PC-9 (cell line): ENCODE measurements around the gene GNLY. TPM values are rescaled to one million over a fixed set of nuclear protein-coding genes. Genes with fewer than 3 reads are reported as not detected.
A peak's percentile ranks its signal among the peaks of the same experiment; 100 is the strongest.

Source experiments
- BruUV-seq: library from RNA; stranded (reverse); fragments of 400-500 nt; replicated peaks from 2 replicates; lab custom pipeline; 2021; lab: Mats Ljungman, UMichigan
- CTCF ChIA-PET: fragments of 300-600 bp; sonication (Branson Sonifier 250); formaldehyde crosslinking; loops from one replicate; lab custom pipeline; 2022; ENCODE audit warnings: antibody characterized with exemption; lab: Charles Lee
- POLR2A ChIA-PET: fragments of 300-600 bp; sonication (Branson Sonifier 250); formaldehyde crosslinking; loops from one replicate; lab custom pipeline; 2022; ENCODE audit warnings: antibody characterized with exemption; ENCODE audit not compliant: unreplicated experiment; lab: Charles Lee
- DNase-seq, 2 experiments: peaks; one replicate each; pipeline versions ENCODE4 v3.0.0 to v3.0.0-alpha.2; 2015 to 2022; ENCODE audit warnings: mixed read lengths in 1 of 2
- H2AFZ ChIP-seq: fragments of 200-600 bp; sonication (generic); 2 replicates; pipeline ENCODE4 v1.8.1; 2017; ENCODE audit warnings: antibody characterized with exemption
- H3F3A ChIP-seq: fragments of 200-600 bp; sonication (generic); 2 replicates; pipeline ENCODE4 v1.8.1; 2017; ENCODE audit warnings: antibody characterized with exemption, mild to moderate bottlenecking, low read depth; ENCODE audit not compliant: insufficient read depth
- H3K27ac ChIP-seq: fragments of 200-600 bp; sonication (generic); 2 replicates; pipeline ENCODE4 v1.6.1; 2016; ENCODE audit warnings: mixed run types
- H3K27me3 ChIP-seq: fragments of 200-600 bp; sonication (generic); 2 replicates; pipeline ENCODE4 v1.6.1; 2016; ENCODE audit warnings: low read depth, mixed run types; ENCODE audit not compliant: insufficient read depth
- H3K36me3 ChIP-seq: fragments of 200-600 bp; sonication (generic); 2 replicates; pipeline ENCODE4 v1.6.1; 2016; ENCODE audit warnings: low read depth, mixed run types
- H3K4me1 ChIP-seq: fragments of 200-600 bp; sonication (generic); replicated peaks from 2 replicates; pipeline ENCODE4 v1.6.1; 2016; ENCODE audit warnings: mixed run types; ENCODE audit not compliant: insufficient read depth
- H3K4me2 ChIP-seq: fragments of 200-600 bp; sonication (generic); 2 replicates; pipeline ENCODE4 v1.6.1; 2017; ENCODE audit warnings: mixed run types
- H3K4me3 ChIP-seq: fragments of 200-600 bp; sonication (generic); 2 replicates; pipeline ENCODE4 v1.6.1; 2016; ENCODE audit warnings: mixed run types
- H3K79me2 ChIP-seq: fragments of 200-600 bp; sonication (generic); 2 replicates; pipeline ENCODE4 v1.6.1; 2017; ENCODE audit warnings: low read depth, mixed run types
- H3K9me2 ChIP-seq: fragments of 200-600 bp; sonication (generic); 2 replicates; pipeline ENCODE4 v1.8.1; 2017; ENCODE audit warnings: mild to moderate bottlenecking; ENCODE audit not compliant: insufficient read depth
- H3K9me3 ChIP-seq: fragments of 200-600 bp; sonication (generic); 2 replicates; pipeline ENCODE4 v1.8.1; 2016; ENCODE audit warnings: low read depth; ENCODE audit not compliant: insufficient read depth
- H4K20me1 ChIP-seq: fragments of 200-600 bp; sonication (generic); 2 replicates; pipeline ENCODE4 v1.8.1; 2017; ENCODE audit not compliant: insufficient read depth
- EZH2 ChIP-seq: fragments of 200-600 bp; sonication (generic); IDR thresholded peaks from 2 replicates; pipeline ENCODE4 v1.8.0; 2017; ENCODE audit warnings: antibody characterized with exemption, low read depth
- intact Hi-C: fragments of 100-400 bp; cut with micrococcal nuclease; formaldehyde crosslinking; loops from one replicate; pipeline ENCODE4 v1.10.0; 2022; ENCODE audit not compliant: unreplicated experiment
- total RNA-seq: library from RNA; stranded (reverse); gene quantifications from 2 replicates; pipeline ENCODE4 v1.2.3, GENCODE V29; 2021
- TF ChIP-seq, protein P1 (sequence below): fragments of 200-600 bp; sonication (generic); conservative IDR thresholded peaks from 2 replicates; pipeline ENCODE4 v1.6.1; 2017; ENCODE audit warnings: mixed run types, antibody characterized with exemption, mild to moderate bottlenecking, moderate library complexity

Gene GNLY
- total RNA-seq, 1 experiment from 2014 or later = not detected

DNA sequence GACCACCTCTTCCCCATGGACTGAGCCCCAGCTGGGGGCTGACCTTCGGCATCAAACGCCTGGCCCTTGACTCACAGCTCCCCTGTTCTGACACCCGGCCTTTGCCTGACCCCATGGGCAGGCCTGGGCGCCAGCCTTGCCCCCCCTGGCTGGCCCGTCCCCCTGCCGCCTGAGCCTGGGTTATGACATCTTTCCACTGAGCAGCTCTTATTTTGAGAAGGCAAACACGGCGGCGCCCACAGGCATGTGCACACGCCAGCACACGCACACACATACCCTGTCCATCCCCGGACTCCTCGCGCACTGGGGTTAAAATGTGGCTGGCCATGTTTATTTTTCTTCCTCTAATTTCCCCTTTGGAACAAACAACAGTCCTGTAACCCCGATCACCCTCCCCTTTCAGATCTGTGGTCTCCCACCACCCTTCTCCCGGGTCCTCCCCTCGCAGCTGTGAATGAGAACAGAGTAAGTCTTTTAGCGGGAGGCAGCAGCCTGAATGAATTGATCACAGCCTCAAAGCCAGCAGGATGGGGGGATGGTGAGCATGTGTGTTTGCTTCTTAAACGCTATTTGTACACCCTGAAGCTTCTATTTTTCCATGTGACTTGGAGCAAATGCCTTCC, 47.8 kb downstream of the GNLY start:
- H3K27ac ChIP-seq = 0 out of 2 replicates have a peak overlapping the region, but pooled peaks have one; percentile 13
- H4K20me1 ChIP-seq = no peaks in the 10 kb centered on the region
- CTCF ChIA-PET = interaction anchor here (0.7 kb wide), 1 partner anchor 364 kb away, joined by 19 read pairs; the partner anchor contains the start of gene PTCD3
- peak overlapping the region; percentile 63 for H3K4me2 ChIP-seq
- TF ChIP-seq EZH2 = no peak
- TF ChIP-seq, protein P1, sequence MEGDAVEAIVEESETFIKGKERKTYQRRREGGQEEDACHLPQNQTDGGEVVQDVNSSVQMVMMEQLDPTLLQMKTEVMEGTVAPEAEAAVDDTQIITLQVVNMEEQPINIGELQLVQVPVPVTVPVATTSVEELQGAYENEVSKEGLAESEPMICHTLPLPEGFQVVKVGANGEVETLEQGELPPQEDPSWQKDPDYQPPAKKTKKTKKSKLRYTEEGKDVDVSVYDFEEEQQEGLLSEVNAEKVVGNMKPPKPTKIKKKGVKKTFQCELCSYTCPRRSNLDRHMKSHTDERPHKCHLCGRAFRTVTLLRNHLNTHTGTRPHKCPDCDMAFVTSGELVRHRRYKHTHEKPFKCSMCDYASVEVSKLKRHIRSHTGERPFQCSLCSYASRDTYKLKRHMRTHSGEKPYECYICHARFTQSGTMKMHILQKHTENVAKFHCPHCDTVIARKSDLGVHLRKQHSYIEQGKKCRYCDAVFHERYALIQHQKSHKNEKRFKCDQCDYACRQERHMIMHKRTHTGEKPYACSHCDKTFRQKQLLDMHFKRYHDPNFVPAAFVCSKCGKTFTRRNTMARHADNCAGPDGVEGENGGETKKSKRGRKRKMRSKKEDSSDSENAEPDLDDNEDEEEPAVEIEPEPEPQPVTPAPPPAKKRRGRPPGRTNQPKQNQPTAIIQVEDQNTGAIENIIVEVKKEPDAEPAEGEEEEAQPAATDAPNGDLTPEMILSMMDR = no peak
- H3K36me3 ChIP-seq = no peaks in the 10 kb centered on the region
- H3F3A ChIP-seq = 0 out of 2 replicates have a peak, but pooled peaks cover 3% of the 10 kb centered on the region
- H3K4me1 ChIP-seq = peaks cover 17% of the 10 kb centered on the region
- POLR2A ChIA-PET = interaction anchor here (0.5 kb wide), 1 partner anchor 86 kb away, joined by 19 read pairs; no protein-coding TSS in a partner anchor
- intact Hi-C loops = no loop called here
- BruUV-seq = no TSS peak
- H3K27me3 ChIP-seq = 0 out of 2 replicates have a peak, but pooled peaks cover 12% of the 10 kb centered on the region
- H3K9me2 ChIP-seq = no peaks in the 10 kb centered on the region
- H3K4me3 ChIP-seq = no peak overlapping the region; the same call in 1 of the 2 replicates
- H3K9me3 ChIP-seq = no peaks in the 10 kb centered on the region
- no peaks in the 10 kb centered on the region for H3K79me2 ChIP-seq
- no peak overlapping the region for H2AFZ ChIP-seq
- no peak for DNase-seq

DNA sequence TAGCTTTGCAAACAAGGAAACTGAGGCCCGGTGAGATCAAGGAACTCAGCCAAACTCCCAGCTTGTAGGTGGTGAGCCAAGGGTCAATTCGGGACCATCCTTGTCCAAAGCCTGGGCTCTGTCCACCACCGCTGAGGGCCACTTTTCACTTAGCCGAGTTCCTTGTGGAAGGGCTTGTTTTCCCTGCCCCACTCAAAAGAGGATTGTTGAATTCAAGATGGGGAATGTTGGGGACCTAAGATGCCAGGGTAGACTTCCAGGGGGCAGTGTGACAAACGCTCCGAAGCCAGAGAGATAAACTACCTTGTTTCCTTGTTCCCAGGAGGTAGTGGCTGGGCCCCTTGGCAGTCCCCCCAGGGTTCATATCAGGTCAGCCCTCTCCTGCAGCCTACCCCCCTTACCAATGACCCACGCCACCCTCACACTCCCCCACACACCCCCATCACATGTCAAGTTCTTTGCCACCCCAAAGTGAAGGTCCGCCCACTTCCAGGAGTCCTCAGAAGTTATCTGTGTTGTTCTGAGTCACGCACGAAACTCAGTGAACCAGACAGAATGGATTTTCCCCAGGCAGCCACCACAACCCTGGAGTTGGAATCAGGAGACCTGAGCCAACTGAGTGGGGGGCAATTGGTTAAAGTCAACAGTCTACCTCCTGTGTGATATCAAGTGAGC, 49.3 kb downstream of the GNLY start:
- Histone ChIP-seq H4K20me1 (no peaks in the 10 kb centered on the region), H3K9me3 (no peaks in the 10 kb centered on the region), H3K4me3 (no peak overlapping the region), H3K4me2 (no peak overlapping the region), H3K4me1 (peaks cover 17% of the 10 kb centered on the region), H3K27ac (no peak overlapping the region), H3K36me3 (no peaks in the 10 kb centered on the region), H3K27me3 (peaks cover 21% of the 10 kb centered on the region; the same call in 1 of the 2 replicates), H3K9me2 (no peaks in the 10 kb centered on the region), H2AFZ (no peak overlapping the region), H3F3A (0 out of 2 replicates have a peak, but pooled peaks cover 3% of the 10 kb centered on the region), H3K79me2 (no peaks in the 10 kb centered on the region)
- CTCF ChIA-PET = no interaction called here
- intact Hi-C loops = no loop called here
- BruUV-seq = no TSS peak
- TF ChIP-seq, protein P1 = no peak
- TF ChIP-seq EZH2 = no peak
- no peak for DNase-seq
- POLR2A ChIA-PET = no interaction called here

DNA sequence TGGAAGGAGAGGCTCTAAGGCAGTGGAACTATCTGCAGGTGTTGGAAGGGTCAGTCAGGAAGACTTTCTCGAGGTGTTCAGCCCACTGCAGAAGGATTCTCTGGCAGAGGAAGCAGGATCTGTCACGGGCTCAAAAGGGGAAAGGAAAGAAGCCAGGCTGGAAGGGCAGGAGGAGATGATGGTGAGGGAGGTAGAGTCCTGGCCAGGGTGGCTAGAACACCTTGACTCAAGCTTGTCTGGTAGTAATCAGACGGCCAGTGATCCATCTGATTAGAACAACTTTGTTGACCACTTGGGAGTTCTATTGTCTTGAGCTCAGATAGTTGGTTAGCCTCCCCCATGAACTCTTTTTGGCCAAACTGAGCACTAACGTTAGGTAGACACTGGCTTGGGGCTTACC, 49.9 kb downstream of the GNLY start:
- no peak for DNase-seq
- no peaks in the 10 kb centered on the region for H3K9me3 ChIP-seq
- H3K9me2 ChIP-seq = no peaks in the 10 kb centered on the region
- H3F3A ChIP-seq = 0 out of 2 replicates have a peak, but pooled peaks cover 3% of the 10 kb centered on the region
- TF ChIP-seq, protein P1 = no peak
- no peak for TF ChIP-seq EZH2
- H3K27me3 ChIP-seq = peaks cover 26% of the 10 kb centered on the region; the same call in 1 of the 2 replicates
- no peak overlapping the region for H3K27ac ChIP-seq
- ChIA-PET POLR2A (no interaction called here), CTCF (no interaction called here)
- no TSS peak for BruUV-seq
- no peak overlapping the region for H2AFZ ChIP-seq
- H3K36me3 ChIP-seq = no peaks in the 10 kb centered on the region
- intact Hi-C loops = no loop called here
- no peaks in the 10 kb centered on the region for H4K20me1 ChIP-seq
- no peak overlapping the region for H3K4me2 ChIP-seq
- H3K79me2 ChIP-seq = no peaks in the 10 kb centered on the region
- H3K4me1 ChIP-seq = peaks cover 17% of the 10 kb centered on the region
- no peak overlapping the region for H3K4me3 ChIP-seq
